Measurements from ENCODE around the gene MSMB.

MSMB gene

DNA sequence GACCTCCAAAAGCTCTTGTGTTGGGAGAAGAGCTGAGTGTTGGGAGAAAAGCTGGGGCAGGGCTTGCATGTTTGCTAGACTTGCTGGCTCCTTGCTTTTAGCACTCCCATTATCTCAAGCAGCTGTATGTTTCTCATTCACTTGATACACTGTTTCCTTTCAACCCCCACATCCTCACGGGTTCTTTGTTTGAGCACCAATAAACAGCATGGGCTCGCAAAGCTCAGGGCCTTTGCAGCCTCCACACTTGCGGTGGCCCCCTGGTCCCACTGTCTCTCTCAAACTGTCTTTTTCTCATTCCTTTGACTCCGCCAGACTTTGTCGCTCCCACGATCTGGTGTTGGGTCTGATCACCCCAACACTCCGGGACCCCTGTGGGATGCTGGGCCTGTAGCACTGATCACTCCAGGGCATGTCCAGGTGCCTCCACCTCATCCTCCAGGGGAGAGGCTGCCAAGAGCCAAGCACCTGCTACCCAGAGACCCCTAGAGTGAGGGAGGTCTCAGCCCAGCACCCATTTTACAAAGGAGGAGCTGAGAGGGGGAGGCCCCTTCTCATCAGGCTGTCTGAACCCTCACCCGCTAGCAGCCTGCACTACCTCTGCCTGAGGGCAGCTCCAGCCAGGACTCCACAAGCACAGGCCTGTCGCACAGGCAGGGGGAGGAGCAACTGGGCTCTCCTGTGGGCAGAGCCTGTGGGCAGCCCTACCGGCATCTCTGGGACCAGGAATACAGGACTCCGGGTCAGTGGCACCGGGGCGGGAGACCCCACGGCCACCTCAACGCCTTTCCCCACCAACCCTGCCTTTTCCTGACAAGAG, 49.1 kb upstream of the MSMB start:
- ChIA-PET POLR2A (no interaction called here), CTCF (interaction anchor here (0.6 kb wide), 2 partner anchors 85 to 124 kb away, joined by 3 read pairs; no protein-coding TSS in a partner anchor)
- H3K4me1 ChIP-seq (ENCODE audit: control insufficient read depth, insufficient read depth, low read length) = no peaks in the 10 kb centered on the region
- H3K4me3 ChIP-seq (ENCODE audit: low read depth, low read length) = no peak overlapping the region
- no peak overlapping the region for H3K27ac ChIP-seq (ENCODE audit: extremely low read depth, low read depth, low read length)
- no peaks in the 10 kb centered on the region for H3K36me3 ChIP-seq (ENCODE audit: control insufficient read depth in 2 of 2, insufficient read depth in 1 of 2, low read length in 2 of 2)
- no peaks in the 10 kb centered on the region for H3K9me3 ChIP-seq (ENCODE audit: control insufficient read depth, insufficient read depth, low read depth, low read length)
- TF ChIP-seq TRIM28 (IDR thresholded peaks at IDR 0.05; ENCODE audit: borderline replicate concordance, low read length) = peak; percentile 52; the same call in 1 of the 2 replicates
- no peak for TF ChIP-seq ZSCAN23 (tag by site-specific recombination; IDR thresholded peaks at IDR 0.05)
- no peak for TF ChIP-seq ZNF426 (tag by site-specific recombination; IDR thresholded peaks at IDR 0.05)
- TF ChIP-seq SCRT1 (tag by site-specific recombination; IDR thresholded peaks at IDR 0.05; ENCODE audit: borderline replicate concordance) = no peak
- TF ChIP-seq ZFHX2 (tag by site-specific recombination; conservative IDR thresholded peaks at IDR 0.05) = 0 out of 2 replicates have a peak, but pooled peaks have one; percentile 10
- no peak for TF ChIP-seq PRDM1 (tag by site-specific recombination; IDR thresholded peaks at IDR 0.05)

DNA sequence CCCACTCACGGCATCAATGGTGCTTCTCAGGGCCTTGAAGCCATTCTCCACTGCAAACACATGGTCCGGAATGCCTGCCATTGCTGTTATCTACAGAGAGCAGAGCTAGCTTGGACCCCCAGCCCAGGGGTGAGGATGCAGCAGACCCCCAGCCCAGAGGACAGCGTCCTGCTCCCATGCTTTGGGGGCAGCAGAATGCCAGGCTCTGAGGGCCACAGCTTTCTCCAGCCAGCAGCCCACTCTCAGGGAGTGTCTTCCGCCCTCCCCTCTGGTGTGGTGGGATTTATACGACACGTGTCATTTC, 48.1 kb upstream of the MSMB start:
- Histone ChIP-seq H3K27ac (ENCODE audit: extremely low read depth, low read depth, low read length) (no peak overlapping the region), H3K4me1 (ENCODE audit: control insufficient read depth, insufficient read depth, low read length) (no peaks in the 10 kb centered on the region), H3K9me3 (ENCODE audit: control insufficient read depth, insufficient read depth, low read depth, low read length) (no peaks in the 10 kb centered on the region), H3K4me3 (ENCODE audit: low read depth, low read length) (no peak overlapping the region), H3K36me3 (ENCODE audit: control insufficient read depth in 2 of 2, insufficient read depth in 1 of 2, low read length in 2 of 2) (no peaks in the 10 kb centered on the region)
- CTCF ChIA-PET = no interaction called here
- POLR2A ChIA-PET = no interaction called here
- no peak for TF ChIP-seq ZNF596 (tag by site-specific recombination; IDR thresholded peaks at IDR 0.05)
- TF ChIP-seq ZNF274 (IDR thresholded peaks at IDR 0.05; ENCODE audit: low read length) = no peak
- TF ChIP-seq ZNF274 (tag by site-specific recombination; IDR thresholded peaks at IDR 0.05; ENCODE audit: borderline replicate concordance) = no peak
- no peak for TF ChIP-seq KLF9 (tag by site-specific recombination; IDR thresholded peaks at IDR 0.05; ENCODE audit: low read depth)
- TF ChIP-seq, protein P1, sequence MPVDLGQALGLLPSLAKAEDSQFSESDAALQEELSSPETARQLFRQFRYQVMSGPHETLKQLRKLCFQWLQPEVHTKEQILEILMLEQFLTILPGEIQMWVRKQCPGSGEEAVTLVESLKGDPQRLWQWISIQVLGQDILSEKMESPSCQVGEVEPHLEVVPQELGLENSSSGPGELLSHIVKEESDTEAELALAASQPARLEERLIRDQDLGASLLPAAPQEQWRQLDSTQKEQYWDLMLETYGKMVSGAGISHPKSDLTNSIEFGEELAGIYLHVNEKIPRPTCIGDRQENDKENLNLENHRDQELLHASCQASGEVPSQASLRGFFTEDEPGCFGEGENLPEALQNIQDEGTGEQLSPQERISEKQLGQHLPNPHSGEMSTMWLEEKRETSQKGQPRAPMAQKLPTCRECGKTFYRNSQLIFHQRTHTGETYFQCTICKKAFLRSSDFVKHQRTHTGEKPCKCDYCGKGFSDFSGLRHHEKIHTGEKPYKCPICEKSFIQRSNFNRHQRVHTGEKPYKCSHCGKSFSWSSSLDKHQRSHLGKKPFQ (tag by site-specific recombination; IDR thresholded peaks at IDR 0.05) = no peak
- TF ChIP-seq ZFP3 (tag by site-specific recombination; IDR thresholded peaks at IDR 0.05; ENCODE audit: low read depth) = no peak
- no peak for TF ChIP-seq FEZF1 (tag by site-specific recombination; IDR thresholded peaks at IDR 0.05)
- TF ChIP-seq, protein P2, sequence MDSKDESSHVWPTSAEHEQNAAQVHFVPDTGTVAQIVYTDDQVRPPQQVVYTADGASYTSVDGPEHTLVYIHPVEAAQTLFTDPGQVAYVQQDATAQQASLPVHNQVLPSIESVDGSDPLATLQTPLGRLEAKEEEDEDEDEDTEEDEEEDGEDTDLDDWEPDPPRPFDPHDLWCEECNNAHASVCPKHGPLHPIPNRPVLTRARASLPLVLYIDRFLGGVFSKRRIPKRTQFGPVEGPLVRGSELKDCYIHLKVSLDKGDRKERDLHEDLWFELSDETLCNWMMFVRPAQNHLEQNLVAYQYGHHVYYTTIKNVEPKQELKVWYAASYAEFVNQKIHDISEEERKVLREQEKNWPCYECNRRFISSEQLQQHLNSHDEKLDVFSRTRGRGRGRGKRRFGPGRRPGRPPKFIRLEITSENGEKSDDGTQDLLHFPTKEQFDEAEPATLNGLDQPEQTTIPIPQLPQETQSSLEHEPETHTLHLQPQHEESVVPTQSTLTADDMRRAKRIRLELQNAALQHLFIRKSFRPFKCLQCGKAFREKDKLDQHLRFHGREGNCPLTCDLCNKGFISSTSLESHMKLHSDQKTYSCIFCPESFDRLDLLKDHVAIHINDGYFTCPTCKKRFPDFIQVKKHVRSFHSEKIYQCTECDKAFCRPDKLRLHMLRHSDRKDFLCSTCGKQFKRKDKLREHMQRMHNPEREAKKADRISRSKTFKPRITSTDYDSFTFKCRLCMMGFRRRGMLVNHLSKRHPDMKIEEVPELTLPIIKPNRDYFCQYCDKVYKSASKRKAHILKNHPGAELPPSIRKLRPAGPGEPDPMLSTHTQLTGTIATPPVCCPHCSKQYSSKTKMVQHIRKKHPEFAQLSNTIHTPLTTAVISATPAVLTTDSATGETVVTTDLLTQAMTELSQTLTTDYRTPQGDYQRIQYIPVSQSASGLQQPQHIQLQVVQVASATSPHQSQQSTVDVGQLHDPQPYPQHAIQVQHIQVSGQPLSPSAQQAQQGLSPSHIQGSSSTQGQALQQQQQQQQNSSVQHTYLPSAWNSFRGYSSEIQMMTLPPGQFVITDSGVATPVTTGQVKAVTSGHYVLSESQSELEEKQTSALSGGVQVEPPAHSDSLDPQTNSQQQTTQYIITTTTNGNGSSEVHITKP (tag by site-specific recombination; IDR thresholded peaks at IDR 0.05) = no peak
- no peak for TF ChIP-seq BCL11B (tag by site-specific recombination; IDR thresholded peaks at IDR 0.05; ENCODE audit: low read depth)
- TF ChIP-seq ZBTB21 (tag by site-specific recombination; IDR thresholded peaks at IDR 0.05) = no peak
